ENCODE data around the gene XPNPEP1.

The XPNPEP1 gene

DNA sequence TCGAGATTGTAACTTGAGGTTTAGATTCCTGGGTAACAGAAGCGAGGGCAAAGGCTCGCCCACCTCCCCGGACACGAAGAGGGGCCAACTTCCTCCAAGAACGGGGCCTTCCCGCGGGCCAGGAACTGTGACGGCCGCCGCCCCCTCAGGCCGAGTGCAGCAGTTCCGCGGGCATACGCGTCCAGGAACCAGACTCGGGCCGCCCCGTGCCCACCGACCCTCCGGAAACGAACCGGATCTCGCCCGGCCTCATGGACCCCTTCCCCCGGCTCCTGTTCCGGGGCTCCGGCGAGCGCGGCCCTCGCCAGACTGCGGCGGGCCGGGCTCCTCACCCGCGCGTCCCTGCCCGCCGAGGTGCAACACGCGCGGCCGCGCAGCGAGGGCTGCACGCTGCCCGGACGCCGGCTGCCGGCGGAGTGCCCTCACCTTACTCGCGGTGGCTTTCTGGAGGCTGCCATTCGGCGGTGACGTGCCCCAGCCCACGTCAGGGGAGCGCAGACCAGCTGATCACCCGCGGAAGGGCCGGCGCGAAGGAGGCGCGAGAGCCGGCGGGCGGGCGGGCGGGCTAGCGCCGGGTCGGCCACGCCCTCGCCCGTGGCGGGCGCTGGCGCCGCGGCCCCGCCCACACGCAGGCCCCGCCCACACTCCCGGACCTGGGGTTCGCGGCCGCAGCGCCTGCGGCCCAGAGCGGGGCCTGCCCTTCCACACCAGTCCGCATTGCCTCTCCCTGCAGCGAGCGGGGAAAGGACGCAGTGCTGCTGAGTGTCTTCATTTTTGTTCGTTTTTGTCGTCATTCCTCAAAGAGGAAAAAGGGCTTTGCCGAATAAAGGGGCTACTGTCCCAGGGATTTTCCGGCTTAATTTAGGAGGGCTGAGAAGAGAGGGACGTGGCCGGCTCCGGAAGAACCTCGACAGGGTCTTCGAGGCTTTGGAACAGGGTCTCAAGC, at the start of gene XPNPEP1:
TSS of gene XPNPEP1 (minus strand) at position 536 of the 946 bp plus-strand sequence. CDS start at position 458, 78 bp downstream.
- peak; percentile 89 for DNase-seq

DNA sequence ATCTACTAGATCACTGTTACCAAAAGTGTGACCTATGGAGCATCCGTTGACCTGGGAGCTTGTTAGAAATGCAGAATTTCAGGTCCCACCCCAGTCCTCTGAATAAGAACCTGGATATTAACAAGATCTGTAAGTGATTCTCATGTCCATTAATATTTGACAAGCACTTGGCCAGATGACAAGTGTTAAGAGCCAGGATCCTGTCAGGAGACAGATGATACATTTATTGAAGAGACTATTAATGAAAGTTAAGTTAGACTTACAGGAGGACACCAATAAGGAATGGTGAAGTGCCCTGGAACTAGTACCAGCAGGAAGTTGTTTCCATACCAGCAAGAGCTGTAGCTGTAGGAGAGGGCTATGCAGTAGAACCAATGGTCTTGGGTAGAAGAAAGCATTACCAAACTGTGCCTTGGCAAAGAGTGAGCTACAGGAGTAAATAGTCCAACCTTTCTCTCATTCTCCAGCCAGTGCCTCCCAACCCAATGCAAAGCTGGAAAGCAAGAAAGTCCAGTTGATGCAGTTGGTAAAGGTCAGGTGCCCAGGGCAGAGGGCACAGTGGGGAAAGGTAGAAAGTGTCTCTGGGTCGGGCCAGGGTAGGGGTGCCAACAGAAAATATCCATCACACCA, 49.2 kb upstream of the XPNPEP1 start:
- no peak for DNase-seq

DNA sequence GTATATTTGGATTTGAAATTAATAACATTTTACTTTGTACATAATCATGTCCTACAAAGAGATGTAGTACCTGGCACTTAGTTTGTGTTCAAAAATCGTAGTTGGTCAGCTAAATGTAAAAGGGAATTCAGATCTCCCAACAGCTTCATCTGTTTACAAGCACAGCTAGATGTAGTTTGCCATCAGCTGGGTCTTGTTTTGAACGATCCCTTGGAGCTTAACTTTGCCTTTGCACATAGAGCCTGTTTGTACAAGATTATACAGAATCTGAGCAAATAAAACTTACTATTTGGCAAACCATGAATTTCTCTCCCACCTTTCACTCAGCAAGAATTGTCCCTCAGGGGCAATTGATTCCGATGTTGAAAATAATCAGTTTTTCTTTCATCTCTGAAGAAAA, 48.3 kb upstream of the XPNPEP1 start:
- no peak for DNase-seq

DNA sequence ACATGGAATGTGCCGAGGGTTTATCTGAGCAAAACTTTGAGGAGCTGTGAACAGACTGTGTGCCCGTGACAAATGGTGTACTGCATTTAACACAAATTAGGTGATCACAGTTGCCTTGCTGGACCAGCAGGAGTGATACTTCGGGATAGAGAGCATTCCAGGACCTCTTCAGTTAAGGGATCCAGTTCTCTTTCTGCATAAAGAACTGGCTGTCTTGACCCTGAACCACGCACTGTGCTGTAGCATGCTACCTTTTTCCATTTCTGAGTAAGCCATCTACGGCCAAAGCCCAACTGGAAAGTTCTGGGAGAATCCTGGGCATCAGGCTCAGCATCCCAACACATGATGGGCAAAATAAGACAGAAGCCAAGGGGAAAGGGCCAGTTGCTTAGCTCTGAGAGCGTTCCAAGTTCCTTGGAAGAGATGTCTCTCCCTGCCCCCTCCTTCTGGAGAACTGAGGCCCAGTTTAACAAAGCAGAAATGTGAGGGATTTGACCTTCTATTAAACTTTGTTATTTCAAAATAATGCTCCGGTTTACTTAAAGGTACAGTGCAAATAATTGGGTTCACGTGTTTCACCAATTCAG, 46.5 kb upstream of the XPNPEP1 start:
- DNase-seq: no peak

DNA sequence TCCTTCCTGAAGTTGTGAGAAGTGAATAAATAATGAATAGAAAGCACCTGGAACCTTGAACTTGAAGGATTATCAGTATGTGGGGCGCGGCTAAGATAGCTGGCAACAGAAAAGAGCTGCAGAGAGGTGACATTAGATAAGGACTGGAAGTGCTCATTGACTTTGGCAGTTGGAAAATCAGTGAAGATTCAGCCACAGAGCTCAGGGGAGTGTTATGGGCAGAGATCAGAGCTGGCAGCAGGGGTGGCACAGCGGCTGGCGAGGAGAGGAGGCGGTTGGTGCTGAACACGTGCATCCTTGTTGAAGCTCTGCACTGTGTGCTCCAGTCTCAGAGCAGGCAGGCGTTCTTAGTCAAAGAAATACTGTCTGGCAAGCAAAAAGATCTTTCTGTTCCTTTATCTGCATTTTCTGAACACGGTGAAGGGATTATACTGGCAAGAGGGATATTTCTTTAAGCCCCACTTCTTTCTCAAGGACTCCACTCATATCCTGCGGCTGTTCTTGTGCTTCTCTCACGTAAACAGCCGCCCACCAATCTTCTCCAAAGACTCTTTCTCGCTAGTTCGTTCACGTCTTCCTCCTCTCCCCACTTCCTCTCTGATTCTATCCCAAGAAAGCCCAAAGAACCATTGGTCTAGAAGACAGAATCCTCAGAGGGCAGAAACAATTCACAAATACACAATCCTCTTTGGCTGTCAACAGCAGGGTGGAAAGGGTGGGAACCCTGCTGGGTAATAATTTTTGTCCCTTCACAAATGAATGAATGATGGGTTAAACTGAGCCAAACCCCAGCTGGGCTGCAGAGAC, 45.8 kb upstream of the XPNPEP1 start:
- no peak for DNase-seq

DNA sequence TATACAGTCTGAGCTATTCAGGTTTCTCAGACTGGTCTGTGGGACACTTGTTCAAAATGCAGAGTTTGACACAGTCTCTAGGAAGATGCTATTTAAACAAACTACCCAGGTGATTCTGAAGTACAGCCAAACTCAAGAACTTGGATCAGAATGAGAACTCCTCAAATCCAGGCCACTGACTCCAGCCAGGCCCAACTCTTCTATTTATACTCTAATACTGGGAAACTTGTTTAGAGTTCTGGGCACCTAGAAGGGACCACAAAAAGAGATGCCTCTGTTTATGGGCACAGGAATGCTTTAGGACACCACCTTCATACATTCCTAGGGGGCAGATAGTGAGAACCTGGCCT, 44.4 kb upstream of the XPNPEP1 start:
- no peak for DNase-seq

DNA sequence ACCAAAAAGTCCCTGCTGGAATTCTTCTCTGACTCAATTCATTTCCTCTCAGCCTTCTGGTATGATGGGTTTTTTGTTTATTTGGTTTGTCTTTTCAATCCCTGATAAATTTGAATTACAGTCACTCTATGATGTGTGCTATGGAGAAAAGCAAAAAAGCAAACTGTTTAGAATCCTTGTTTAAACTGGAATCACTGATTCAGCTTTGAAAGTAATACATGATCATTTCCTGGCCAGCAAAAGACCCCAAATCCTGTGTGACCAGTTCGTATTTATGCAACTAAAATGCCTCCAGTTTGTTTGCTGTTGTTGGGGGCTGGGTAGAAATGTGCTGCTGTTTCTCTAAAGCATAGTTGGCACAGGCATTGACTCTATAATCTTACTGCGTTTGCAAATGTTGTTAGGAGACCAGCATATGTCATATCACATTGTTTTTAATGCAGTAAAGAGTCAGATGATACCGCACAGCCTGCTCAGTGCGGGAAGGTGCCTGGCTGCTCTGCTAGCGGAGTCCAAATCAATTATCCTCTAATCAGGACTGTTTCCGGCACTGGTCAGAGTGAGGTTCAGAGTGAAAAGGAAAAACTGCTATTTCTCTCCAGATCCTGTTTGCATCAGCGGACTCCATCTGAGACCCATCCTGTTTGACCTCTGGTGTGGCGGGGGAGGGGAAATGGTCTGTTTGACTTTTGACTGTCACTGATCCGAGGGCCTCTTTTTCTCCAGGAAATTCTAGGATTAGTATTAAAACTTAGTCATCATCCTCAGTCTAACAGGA, 43.8 kb upstream of the XPNPEP1 start:
- DNase-seq: peak; percentile 61

DNA sequence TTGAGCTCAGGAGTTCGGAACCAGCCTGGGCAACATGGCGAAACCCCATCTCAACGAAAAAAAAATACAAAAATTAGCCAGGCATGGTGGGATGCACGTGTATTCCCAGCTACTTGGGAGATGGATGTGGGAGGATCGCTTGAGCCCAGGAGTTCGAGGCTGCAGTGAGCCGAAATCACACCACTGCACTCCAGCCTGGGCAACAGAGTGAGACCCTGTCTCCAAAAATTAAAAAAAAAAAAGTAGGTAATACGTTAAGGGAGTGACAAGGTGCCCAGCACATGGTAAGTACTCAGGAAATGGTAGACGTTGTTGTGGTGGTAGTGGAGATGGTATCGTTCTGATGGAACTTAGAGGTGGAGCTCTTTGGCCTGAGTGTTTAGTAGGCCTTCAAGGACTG, 41.0 kb upstream of the XPNPEP1 start:
- DNase-seq: no peak

DNA sequence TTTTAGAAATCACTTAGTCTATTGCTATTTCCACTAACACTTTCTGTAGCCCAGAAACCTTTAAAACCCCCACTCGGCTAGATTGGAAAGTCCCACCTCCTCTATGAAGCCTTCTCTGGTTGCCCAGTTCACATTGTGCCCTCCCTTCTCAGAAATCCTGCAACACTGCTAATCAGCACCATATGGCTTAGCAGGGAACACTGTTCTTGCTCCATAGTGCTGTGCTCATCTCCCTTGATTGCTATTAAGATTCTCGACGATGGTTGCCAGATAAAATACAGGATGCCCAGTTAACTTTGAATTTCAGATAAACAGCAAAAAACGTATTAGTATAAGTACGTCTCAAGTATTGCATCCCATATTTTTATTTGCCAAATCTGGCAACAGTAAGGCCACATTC, 40.1 kb upstream of the XPNPEP1 start:
- DNase-seq: no peak

DNA sequence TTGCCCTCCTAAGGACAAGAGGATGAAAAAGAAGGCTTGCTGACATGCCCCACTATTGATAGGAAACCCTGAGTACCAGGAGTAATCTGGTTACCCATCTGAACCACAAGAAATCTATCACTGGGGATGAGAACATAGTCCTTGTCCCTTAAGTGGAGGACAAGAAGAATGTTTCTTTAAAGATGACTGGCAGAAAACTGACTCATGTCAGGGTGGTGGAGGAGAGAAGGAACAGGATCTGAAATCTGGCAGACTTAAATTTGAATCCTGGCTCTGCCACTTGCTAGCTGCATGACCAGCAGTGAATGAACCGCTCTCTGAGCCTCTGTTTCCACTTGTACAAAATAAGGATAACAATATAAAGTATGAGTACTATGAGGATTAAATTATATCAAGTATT, 38.9 kb upstream of the XPNPEP1 start:
- no peak for DNase-seq

DNA sequence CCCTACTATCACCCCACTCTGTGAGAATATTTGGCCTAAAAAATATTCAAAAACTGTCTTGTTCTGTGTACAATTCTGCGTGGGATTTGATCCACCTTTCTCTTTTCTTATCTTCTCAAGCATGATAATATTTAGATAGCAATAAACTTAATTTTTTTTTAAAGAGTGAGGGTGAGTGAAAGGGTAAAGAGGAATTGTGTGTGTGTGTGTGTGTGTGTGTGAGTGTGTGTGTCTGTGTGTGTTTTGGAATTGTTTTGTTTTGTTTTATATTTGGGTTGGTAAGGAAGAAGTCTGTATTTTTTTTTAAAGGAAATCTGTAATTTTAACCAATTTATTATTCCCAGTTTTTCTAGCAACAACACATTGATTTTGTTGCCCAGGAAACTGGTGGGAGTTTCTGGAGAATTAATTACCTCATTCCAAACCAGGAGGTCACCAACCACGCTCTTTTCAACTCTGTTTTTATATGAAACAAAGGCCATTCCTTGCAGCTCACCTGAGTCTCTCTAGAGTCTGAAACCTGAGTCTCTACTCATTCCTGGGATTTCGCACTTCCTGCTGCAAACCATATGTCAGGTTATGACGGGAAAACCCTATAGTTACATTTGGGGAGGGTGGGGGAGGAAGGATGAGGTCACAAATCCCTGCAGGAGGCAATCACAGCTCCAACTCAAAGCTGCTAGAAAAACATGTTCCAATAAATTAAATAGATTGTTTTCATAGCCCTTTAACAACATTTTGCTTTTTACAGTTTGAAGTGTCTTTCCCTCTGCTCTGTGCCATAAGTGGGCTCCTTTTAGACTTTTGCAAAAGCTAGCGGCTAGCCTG, 38.1 kb upstream of the XPNPEP1 start:
- DNase-seq: no peak

DNA sequence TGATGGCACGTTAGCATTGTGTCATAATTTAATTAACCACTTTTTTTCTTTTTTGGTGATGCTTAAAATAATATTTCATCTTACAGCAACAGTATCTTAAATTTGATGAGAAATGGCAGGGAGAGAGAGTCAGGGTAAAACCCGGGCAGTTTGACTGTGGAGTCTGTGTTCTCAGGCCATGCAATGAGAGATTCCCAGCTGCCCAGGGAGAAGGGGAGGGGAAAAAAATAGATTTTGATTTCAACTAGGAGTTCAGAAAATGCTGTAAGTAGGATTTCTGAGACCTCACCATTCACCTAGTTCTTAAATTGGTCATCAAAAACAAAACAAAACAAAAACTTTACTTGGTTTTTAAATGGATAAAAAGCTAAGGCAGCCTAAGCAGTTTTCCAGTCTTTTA, 37.4 kb upstream of the XPNPEP1 start:
- DNase-seq: no peak

DNA sequence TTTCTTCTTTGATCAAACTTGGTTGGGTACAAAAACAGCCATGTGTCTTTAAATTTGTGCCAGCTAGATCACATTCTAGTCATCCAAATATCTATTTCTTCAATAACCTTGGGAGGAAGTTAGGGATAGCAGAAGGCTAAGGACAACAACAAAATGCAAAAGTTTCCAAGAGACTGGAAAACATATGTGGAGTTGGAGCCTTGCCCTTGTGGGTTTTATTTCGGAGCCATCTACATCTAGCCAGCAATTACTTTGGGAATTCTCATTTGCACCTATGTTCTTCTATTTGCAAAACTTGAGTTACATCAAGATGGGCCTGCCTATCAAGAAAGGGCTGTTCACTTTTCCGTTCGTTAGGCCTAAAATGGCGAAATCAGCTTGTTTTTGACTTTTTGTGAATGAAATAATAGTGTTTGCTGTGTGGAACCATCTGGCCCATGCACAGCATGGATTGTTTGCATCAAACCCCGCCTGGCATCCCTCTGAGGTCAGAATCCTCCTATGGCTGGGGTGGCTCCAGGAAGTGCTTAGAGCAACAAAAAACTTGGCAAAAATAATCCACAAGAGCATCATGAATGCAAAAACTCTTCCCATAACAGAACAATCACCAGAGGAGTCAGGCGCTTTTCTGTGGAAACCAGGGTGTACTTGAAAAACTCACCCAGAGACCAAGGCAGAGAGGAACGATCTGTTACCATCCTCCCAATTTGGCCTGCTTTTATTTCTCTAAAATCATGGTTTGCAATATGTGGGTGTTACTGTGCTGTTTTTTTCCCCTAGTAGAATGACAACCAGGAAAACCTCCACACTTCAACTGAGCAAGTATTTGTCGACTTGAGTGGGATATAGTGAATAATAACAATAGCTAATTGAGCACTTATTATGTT, 36.2 kb upstream of the XPNPEP1 start:
- DNase-seq: no peak

DNA sequence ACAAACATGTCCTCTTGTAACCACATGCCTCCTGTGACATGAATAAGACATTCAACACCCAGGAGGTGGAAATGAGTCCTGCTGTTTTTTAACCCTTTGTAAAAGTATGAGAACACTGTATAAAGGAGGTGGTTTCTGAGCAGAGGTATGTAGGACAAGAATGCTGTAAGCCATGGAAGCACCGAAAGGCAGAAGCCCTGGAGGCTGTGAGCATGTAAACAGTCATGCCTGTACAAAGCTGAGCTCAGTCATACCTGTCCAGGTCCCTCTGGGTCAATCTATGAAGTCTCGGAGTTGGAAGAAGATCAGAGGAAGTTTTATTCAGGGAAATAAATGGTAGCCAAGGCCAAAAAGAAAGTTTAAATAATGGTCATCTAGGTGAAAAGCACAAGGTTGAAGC, 34.7 kb upstream of the XPNPEP1 start:
- no peak for DNase-seq

DNA sequence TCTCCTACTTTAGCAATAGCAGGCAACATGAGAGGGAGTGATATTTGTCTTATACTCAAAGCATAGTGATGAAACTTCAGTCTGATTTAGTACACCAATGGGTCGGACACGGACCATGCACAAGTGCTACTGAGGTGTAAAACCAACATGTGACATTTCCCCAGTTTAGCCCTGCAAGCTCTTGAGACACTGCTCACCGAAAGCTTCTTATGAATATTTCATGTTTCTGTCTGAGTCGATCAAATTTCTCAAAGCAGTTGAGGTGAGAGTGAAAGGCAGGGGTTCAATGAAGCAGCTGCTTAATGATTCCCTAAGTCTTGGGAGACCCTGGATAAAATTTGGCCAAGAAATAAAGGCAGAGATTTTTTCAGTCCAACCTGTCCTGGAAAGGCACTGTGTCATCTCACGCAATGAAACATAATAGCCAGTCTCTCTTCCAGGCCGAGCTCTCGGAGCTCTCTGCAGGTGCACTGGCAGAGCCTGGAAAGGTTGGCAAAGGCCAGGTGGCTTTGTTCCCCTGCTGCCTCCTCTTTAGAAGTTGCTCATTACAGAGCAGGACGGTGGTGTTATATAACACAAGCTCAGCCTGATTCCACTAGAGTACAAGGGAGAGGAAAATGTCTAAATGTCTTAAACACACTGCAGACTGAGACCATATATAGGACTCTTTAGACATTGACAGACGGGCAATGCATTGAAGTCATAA, 33.9 kb upstream of the XPNPEP1 start:
- DNase-seq: no peak

DNA sequence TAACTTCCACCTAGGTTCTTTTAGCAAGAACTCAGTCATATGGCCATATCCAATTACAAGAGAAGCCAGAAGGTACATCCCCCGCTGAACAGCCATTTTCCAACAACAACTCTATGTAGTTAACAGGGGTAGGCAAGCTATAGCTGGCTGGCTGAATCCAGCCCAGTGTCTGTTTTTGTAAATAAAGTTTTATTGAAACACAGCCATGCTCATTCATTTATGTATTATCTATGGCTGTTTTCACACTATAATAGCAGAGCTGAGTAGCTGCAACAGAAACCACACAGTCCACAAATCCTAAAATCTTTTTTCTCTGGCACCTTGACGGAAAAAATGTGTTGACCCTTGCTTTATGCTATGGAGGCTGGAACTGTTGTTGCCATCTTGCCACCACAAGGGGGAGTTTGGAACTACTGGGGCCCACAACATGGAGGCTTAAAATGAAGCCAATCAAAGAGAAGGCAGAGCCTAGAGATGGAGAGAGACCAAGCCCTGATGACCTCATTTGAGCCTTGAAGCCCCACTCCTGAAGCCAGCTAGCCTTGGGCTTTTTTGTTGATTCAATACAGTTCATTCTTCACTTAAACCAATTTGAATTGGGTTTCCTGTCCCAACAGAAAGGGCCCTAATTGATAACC, 33.3 kb upstream of the XPNPEP1 start:
- DNase-seq: no peak

DNA sequence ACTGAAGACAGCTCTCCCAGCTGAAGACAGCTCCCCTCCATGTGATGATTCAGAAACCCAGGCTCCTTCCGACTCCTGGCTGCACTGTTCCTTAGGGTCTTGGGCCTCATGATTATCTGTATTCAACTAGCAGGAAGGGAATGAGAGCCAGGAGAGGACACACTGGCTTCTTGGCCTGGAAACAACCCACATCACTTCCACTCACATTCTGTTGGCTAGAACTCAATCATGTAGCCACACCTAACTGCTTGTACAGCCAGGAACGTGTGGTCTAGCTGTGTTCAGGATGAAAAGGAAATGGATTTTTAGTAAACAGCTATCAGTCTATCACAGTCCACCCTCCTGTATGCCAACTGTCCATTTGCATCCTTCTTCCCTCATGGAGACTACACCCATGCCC, 30.5 kb upstream of the XPNPEP1 start:
- DNase-seq: no peak

DNA sequence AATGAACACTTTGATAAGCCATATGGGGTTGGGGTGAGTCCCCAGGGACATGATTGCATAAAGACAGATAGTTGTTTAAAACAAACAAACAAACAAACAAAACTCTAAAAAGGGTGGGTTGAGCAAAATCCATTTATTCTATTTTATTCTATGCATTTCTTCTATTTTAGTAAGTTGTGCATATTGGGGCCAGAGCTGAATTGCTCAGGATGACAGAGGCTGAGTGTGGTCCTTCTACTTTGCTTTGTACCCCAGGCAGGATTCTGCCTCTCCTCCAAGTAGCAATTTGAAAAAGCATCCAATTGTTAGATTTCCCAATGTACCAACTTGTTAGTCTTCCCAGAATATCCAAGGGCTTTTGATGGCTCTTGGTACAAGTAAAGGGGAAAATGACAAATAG, 29.2 kb upstream of the XPNPEP1 start:
- no peak for DNase-seq
